ENCODE measurements around the gene CACNA1I. TPM values are rescaled to one million over a fixed set of nuclear protein-coding genes. Genes with fewer than 3 reads are reported as not detected.

CACNA1I gene
- total RNA-seq, 4 donors from 2014 or later: under 0.01 to 0.15 TPM; not detected in 2

GRCh38 chr22:39535831-39536449 is 34.6 kb upstream of the CACNA1I start:
- Histone ChIP-seq H3K9me3 (no peaks in the 10 kb centered on the region), H3K36me3 (no peaks in the 10 kb centered on the region), H3K27me3 (no peaks in the 10 kb centered on the region), H3K27ac (no peak overlapping the region), H3K4me1 (peaks cover 0 to 18% of the 10 kb centered on the region in 2 donors), H3K4me3 (no peak overlapping the region)
- intact Hi-C loops (cut with DNase I; ENCODE audit: low total_unique reads): no loop called here
- no peak for TF ChIP-seq POLR2A (IDR thresholded peaks at IDR 0.05)
- TF ChIP-seq CTCF (IDR thresholded peaks at IDR 0.05): no peak
- DNase-seq: no peak

- intact Hi-C loops (cut with DNase I; ENCODE audit: low total_unique reads): no loop called here
- H3K27me3 ChIP-seq: no peaks in the 10 kb centered on the region
- TF ChIP-seq CTCF (IDR thresholded peaks at IDR 0.05): no peak
- TF ChIP-seq POLR2A (IDR thresholded peaks at IDR 0.05): no peak
These were observed 33.8 kb upstream of the CACNA1I start for GRCh38 chr22:39536711-39537110.

GRCh38 chr22:39537975-39538374 is 32.6 kb upstream of the CACNA1I start:
- no peak for TF ChIP-seq CTCF (IDR thresholded peaks at IDR 0.05)
- TF ChIP-seq POLR2A (IDR thresholded peaks at IDR 0.05): no peak
- H3K9me3 ChIP-seq: no peaks in the 10 kb centered on the region
- H3K27me3 ChIP-seq: no peaks in the 10 kb centered on the region
- H3K4me1 ChIP-seq: peaks cover 0 to 7% of the 10 kb centered on the region in 2 donors
- no peak for DNase-seq
- H3K36me3 ChIP-seq: no peaks in the 10 kb centered on the region
- intact Hi-C loops (cut with DNase I; ENCODE audit: low total_unique reads): no loop called here
- H3K27ac ChIP-seq: no peak overlapping the region
- no peak overlapping the region for H3K4me3 ChIP-seq

More at GRCh38 chr22:39536711-39537110, 33.8 kb upstream of the CACNA1I start:
- peaks cover 0 to 10% of the 10 kb centered on the region in 2 donors for H3K4me1 ChIP-seq
- no peaks in the 10 kb centered on the region for H3K9me3 ChIP-seq
- no peaks in the 10 kb centered on the region for H3K36me3 ChIP-seq
- H3K4me3 ChIP-seq: no peak overlapping the region
- no peak for DNase-seq
- no peak overlapping the region for H3K27ac ChIP-seq

- H3K4me3 ChIP-seq: no peak overlapping the region
- no peak overlapping the region for H3K27ac ChIP-seq
- H3K27me3 ChIP-seq: peaks cover 0 to 3% of the 10 kb centered on the region in 2 donors
- H3K4me1 ChIP-seq: no peaks in the 10 kb centered on the region
- no peak for DNase-seq
- H3K9me3 ChIP-seq: no peaks in the 10 kb centered on the region
- TF ChIP-seq CTCF (IDR thresholded peaks at IDR 0.05) (no peak), POLR2A (IDR thresholded peaks at IDR 0.05) (no peak)
- intact Hi-C loops (cut with DNase I; ENCODE audit: low total_unique reads): no loop called here
- H3K36me3 ChIP-seq: no peaks in the 10 kb centered on the region
These were observed 27.5 kb upstream of the CACNA1I start for GRCh38 chr22:39543095-39543494.

GRCh38 chr22:39545386-39546365 is 24.9 kb upstream of the CACNA1I start:
- H3K4me3 ChIP-seq: no peak overlapping the region

More at GRCh38 chr22:39545386-39546365, 24.9 kb upstream of the CACNA1I start:
- intact Hi-C loops (cut with DNase I; ENCODE audit: low total_unique reads): no loop called here
- H3K27me3 ChIP-seq: peaks cover 0 to 3% of the 10 kb centered on the region in 2 donors
- DNase-seq: no peak
- H3K9me3 ChIP-seq: no peaks in the 10 kb centered on the region
- no peak overlapping the region for H3K27ac ChIP-seq
- no peaks in the 10 kb centered on the region for H3K4me1 ChIP-seq
- no peaks in the 10 kb centered on the region for H3K36me3 ChIP-seq
- TF ChIP-seq POLR2A (IDR thresholded peaks at IDR 0.05) (no peak), CTCF (IDR thresholded peaks at IDR 0.05) (no peak)
